Measurements from ENCODE around the gene MRGPRE.

MRGPRE gene

DNA sequence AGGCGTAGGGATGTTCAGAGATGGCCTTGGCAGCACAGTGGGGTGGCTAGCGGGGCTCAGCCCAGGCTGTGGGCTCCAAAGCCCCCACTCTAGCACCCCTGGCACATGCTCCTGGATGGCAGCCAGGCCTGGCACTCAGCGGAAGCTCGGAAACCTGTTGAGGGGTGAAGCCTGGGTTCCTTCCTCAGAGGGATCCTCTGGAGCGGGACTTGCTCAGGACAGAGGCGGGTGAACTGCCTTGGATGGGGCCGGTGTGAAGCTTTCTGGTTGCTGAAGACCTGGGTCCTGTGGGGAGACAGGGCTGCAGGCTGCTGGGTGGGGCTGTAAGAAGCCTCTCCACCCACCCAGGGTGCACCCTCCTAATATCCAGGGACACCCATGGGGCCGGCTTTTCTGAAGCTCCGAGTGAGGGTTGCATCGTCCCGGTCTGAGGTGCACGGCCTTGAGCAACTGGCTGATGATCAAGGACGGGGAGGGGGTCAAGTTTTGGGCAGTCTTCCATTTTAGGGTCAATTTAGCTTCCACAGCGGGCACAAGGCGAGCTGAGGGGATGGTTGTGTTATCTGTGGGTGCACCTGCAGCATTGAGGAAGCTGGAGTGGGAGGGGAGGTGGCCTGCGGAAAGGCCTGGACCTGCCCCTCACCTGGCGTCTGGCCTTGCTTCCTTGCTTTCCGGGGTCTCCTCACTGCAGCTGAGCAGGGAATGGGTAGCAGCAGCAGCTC lies 5.2 kb downstream of the MRGPRE start:
- DNase-seq (ENCODE audit: low read depth in 2 of 2): no peak

DNA sequence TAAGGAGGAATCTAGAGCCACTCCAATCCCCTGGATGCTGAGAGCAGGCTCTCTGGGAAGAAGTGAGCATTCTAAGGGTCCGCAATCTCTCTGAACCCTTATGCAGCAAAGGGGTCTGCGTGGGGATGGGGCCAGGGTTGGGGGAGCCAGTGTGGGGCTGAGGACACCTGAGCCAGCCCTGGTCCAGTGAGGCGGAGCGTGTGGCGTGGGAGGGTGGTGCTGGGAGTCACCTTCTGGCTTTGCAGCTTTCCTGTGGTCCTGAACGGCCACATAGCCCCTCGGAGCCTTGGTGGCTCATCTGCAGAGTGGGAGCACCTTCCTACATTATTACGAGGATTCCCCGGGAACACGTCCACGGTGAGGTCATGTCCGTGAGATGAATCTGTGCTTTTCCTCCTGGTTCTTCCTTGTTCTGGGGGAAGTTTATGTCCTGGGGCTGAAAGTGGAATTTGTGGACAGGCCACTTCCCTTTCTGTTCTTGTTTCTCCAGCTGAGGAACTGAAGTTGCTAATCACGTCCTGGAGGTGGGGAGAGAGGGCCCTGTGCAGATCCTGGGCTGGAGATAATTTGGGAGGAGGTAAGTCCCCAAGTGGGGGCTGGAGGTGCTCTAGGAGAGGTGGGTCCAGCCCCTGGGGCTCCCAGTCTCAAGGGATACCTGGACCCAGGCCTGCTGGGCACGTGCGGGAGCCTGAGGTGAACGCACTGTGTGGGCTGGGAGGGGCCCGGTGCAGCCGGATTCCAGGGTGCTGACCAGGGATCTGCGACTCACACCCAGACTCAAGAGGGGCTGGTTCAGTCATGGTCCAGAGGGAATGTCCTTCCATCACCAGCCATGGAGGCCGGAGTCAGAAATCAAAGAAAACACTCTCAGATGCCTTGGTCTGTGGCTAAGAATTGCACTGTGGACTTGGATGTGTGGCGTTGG lies 6.1 kb downstream of the MRGPRE start:
- DNase-seq (ENCODE audit: low read depth in 2 of 2): no peak

DNA sequence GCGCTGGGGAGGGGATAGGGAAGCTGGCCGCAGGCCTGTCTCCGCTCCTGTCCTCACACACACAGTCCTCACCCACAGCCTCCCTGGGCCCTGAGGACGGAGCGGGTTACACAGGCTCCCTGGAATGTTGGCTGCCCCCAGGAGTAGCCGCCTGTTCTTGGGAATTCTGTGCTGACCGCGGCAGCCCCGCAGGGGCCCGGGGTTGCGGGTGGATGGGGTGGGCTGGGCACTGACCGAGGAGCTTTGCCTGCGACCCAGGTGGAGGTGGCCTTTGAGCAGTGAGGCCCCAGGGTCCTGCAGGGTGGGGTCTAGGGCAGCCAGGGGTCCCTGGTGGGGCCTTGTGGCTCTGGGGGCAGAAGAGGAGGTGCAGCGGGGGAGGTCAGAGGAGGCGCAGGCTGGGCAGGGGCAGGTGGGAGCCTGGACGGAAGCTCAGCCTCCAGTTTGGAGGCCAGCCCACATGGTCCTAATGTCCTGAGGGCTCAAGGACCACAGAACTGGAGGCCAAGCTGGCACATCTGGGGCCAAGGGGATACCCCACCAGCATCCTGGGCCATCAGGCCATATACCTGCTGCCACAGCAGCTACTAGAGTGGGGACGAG lies 7.0 kb downstream of the MRGPRE start:
- DNase-seq (ENCODE audit: low read depth in 2 of 2): no peak

DNA sequence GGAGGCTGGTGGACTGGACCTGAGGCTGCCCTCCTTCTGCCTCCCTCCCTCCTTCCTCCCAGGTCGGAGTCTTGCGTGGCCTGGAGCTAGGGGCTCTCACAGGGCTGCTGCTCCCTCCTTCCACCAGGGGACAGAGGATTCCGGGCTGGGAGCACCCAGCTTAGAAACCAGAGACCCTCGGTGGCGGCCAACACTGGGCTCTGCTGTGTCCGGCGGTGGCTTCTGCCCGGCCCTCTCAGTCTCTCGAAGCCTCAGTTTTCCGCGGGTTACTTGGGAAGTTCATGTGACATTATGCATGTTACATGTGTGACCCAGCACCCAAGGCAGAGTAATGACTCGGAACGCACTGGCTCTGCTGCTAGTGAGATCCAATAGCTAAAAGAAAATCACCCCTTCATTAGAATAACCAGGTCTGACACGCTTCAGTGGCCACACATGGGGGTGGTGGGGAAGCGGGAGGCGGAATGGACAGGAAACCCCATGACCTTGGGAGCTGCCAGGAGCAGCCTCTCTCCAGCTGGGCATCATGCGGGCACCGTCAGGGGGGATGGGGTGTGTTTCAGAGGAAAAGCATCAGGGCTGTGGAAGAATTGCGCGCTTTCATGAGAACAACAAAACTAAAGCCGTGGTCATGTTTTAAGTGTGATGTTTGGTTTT lies 7.7 kb downstream of the MRGPRE start:
- DNase-seq (ENCODE audit: low read depth in 2 of 2): no peak

DNA sequence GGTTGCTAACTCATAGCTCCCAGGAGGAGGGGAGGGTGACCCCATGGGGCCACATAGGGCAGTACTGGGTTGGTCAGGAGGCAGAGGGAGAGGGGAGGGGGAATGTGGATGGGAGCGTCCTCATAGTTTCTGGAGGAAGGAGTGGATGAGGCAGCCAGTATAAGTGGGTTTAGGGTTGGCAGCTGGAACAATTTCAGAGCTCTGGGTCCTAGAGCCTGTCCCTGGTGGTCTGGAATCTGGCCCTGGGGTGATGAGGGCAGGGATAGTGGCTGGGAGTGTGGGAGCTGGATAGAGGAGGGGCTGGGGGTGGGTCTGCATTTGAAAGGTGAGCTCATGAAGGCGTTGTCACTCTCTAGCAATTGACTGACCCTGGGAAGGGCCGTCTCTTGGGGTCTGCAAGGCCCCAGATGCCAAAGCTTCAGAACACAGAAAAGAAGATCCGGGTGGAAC lies 8.3 kb downstream of the MRGPRE start:
- no peak for DNase-seq (ENCODE audit: low read depth in 2 of 2)

DNA sequence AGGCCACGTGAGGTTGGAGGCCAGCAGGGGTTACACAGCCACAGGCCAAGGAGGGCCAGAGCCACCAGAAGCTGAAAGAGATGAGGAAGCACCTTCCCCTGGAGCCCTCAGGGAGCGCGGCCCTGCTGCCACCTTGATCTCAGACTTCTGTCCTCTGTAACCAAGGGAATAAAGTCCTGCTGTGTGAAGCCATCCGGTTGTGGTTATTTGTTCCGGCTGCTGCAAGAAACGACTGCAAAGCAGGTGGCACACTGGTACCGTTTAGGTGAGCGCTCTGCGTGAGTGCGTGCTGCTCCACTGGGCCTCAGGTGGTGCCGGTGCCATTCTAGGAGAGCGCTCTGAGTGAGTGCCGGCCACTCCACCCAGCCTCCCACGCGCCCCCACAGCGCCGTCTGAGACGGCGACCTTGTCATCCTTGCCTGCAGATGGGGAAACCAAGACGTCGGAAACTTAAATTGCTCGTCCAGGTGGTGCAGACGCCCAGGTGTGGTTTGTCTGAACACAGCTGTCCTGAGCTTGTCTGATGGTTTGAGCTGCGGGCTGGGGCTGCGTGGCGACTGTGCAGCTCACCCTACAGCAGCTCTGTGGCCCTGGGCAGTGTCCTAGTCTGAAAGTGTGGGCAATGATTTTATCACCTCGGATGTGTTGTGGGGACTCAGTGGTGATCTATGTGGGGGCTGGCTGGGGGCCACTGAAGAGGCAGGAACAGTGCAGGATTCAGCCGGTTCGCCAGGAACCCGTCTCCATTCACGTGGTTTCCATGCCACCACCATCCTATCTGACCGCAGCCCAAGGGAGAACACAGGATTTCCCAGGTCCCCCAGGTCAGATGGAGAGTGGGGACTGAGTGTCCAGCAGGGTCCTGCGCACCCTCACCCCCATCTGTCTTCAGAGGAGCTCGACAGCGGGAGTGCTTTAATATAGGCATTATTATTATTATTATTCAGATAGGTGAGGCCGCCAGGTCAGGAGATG lies 9.0 kb downstream of the MRGPRE start:
- DNase-seq (ENCODE audit: low read depth in 2 of 2): no peak

DNA sequence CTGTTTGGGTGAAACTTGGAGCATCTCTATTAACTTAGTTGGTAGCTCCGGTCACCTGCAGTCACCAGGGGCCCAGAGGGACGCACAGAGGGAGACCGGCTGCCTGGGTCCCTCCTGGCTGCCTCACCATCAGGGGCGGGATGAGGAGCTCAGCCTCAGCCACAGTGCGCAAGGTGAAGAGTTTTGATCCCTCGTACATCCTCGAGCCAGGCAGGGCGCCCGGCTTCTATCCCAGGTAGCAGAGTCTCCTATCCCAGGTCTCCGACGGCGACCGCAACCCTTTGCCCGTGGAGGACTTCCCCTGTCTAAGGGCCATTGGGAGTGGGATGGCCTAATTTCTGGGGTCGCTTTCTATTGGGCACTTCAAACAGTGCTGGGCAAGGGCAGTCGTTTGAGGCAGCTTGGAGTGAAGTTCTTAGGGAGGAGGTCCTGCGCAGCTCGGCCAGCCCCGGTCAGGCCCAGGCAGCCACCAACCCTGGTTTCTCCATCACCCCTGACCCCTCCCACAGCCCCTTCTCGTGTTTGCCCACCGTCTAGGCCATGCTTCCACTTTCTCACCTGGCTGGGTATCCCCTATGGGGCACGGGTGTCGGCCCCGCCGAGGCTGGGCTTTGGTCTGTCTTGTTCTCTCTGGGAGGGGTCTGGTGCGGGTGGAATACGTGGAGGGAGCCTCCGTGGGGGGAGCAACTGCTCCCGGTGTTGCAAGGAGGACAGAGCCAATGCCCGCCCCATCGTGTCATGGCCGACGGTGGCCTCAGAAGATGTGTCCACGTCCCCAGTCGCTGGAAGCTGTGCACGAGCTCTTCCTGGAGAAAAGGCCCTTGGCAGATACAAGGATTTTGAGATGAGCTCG lies 10.0 kb downstream of the MRGPRE start:
- no peak for DNase-seq (ENCODE audit: low read depth in 2 of 2)

DNA sequence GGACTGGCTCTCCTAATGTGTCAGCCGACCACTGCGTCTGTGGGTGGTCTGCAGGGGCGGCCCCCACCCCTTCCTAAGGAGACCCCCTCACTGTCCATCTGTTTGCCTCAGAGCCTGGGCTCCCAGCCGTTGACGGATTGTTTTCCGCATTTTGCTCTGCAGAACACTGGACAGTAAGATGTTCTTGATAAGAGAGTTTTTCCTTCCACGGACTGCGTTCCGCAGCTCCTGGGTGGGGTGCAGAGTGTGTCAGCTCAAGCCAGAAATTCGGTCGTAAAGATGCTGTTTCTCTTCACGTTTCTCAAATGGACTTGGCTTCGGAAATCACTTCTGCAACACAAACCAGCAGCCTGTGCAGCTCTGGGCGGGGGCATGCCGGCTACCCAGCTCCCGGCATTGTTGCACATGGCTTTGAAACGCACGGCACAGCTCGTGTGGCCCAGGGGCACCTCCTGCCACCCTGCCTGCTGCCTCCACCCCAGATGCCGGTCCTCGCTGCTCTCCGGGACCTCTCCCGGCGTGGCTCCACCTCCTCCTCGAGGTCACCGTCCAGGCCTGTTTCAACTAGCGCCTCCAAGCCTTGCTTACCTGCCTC lies 10.7 kb downstream of the MRGPRE start:
- DNase-seq (ENCODE audit: low read depth in 2 of 2): no peak

DNA sequence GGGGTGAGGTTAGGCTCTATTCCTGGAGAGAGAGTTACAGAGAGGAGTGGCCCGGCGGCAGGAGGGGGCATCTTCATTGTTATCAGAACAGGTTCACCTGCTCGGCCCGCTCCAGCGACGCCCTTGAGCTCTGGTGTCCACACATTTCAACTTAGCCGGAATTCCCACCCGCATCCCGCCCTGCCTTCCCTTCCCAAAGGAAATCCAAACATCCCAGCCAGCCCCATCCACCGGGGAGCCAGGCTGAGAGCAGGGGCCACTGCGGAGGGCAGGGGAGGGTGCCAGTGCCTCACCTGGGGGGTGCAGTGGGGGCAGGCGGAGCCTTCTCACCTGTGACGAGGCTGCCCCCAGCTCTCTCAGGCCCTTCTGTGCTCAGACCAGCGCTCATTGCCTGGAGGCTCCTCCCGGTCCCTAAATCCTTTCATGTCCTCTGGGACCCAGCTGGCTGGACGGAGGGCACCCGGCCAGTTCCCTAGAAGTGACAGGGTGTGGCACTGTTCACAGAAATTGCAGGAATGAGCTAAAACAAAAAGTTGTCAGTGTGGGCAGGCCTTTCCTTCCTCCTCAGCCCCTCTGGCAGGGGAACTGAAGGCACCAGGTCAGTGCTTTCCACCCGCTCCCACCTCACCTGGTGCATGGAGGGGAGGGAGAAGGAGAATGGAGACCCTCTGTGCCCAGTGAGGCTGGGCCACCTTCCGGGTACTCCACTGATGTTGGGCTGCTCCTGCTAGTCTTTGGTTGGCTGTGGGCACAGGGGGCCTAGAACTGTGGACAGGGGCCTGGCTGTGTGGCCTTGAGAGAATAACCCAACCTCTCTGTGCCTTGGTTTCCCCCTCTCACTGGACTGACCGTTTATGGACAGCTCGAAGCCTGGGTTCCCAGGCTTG lies 11.5 kb downstream of the MRGPRE start:
- DNase-seq (ENCODE audit: low read depth in 2 of 2): no peak

DNA sequence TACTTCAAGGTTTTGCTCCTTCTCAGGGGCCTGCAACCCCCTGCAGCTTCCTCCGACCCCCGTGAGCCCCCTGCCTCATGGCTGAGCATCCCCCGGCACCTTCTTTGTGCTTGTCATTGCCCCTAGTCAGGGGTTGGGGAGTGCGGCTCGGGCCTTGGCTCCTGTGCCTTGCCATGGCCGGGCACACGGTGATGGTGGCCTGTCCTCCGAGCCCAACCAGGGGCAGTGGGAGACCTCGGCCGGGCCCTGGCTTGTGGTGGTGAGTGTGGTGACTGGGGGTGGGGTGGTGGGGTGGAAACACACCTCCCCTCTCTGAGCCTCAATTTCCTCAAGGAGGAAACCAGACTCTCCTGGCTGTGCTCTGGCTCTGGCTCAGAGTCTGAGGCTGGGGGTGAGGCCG lies 12.1 kb downstream of the MRGPRE start:
- DNase-seq (ENCODE audit: low read depth in 2 of 2): no peak

DNA sequence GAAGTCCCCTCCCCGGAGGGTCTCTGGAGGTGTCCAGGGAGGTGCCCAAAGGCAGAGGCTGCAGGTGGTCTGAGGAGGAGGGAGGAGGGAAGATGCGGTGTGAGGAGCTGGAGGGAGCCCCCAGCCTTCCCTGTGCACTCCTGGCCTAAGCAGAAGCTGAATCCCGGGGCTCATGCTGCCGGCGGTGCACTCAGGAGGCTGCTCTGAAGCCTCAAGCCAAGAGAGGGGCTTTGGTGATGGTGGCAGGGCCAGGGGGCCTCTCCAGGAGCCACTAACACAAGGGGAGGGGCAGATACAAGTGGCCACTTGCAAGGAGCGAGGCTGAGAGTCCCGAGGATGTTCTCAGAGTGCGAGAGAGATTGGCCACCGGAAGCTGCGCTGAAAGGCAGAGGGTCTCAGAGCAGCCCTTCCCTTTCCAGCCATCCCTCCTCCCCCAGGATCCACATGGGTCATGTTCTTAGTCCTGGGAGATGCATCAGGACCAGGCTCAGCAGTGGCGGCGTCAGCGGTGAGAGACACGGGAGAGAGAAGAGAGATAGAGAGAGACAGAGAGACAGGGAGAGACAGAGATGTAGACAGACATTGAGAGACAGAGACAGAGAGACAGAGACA lies 12.8 kb downstream of the MRGPRE start:
- DNase-seq (ENCODE audit: low read depth in 2 of 2): no peak

DNA sequence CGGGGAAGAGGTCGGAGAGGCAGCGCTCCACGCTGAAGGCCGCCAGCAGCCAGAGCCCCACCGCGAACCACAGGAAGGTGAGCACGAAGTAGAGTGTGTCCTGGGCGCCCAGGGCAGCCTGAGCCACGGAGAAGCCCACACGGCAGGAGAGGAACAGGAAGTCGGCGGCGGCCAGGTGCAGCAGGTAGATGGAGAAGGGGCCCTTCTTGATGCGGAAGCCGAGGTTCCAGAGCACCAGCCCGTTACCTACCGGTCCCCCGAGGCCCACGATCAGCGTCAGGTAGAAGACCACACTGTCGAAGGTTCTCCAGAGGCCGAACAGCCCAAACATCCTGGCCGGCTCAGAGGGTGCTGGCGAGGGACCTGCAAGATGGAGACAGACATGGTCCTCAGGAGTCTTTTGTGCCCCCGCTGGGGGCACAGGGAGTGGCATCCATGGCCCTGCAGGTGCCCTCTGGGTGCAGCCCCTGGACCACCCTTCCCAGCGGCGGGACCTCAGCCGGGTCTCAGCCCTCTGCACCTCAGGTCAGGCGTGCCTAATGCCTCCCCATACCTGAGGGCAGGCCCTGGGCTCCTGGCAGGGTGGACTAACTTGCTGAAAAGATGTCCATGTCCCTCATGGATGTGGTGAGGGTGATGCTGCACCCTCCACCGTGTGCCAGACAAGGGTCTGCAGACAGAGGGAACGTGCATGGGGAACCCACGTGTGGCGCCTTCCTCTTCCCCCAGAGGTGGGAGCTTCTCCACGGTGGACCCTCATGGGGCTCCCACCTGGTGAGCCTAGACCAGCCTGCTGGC lies 13.5 kb downstream of the MRGPRE start, which contains the start of gene MRGPRG:
Gene MRGPRG, minus strand, starts transcription at position 331 of the 798 bp plus-strand sequence. Its CDS starts 0 bp downstream, at position 331.
- no peak for DNase-seq (ENCODE audit: low read depth in 2 of 2)

DNA sequence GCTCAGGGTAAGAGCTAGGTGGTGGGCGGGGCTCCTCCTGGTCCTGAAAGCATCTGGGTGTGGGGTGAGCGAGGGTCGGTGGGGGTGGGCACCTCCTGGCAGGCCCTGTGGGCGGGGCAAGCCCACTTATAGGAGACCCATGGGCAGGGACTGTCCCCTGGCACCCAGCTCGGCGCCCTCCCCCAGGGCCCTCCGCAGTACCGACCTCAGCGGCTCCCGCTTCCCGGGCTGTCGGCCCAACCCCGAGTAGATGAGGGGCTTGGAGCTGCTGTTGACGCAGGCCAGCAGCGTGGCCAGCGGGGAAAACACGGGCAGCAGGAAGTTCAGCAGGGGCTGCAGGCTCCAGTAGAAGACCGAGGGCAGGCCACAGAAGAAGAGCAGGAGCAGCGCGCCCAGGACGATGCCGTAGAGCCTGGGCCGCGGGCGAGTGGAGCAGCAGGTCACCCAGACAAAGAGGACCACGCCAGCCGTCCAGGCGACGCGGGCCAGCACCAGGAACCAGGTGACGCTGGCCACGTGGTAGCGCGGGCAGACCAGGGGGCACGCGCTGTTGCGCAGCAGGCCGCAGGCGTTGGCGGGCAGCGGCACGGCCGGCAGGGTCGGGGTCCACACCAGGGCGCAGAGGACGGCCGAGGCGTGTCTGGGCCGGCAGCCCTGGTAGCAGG lies 14.3 kb downstream of the MRGPRE start:
- DNase-seq (ENCODE audit: low read depth in 2 of 2): no peak

DNA sequence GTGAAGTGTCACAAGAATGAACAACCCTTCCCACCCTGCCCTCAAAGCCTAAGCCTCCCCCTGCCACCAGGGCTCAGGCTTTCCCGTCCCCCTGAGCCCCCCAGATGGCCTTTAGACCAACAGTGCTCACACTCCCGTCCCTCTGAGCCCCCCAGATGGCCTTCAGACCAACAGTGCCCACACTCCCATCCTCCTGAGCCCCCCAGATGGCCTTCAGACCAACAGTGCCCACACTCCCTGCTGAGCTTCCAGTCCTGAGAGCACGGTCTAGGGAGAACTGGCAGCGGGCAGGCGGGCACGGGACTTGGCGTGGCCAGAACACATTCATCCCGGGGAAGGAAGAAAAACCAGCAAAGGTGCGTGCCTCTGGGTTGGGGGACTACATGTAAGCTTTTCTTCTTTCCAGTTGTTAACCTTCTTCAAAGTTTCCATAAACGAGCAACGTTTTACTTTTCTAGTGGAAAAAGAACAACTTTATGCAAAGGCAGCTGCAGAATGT lies 16.1 kb downstream of the MRGPRE start:
- no peak for DNase-seq (ENCODE audit: low read depth in 2 of 2)

DNA sequence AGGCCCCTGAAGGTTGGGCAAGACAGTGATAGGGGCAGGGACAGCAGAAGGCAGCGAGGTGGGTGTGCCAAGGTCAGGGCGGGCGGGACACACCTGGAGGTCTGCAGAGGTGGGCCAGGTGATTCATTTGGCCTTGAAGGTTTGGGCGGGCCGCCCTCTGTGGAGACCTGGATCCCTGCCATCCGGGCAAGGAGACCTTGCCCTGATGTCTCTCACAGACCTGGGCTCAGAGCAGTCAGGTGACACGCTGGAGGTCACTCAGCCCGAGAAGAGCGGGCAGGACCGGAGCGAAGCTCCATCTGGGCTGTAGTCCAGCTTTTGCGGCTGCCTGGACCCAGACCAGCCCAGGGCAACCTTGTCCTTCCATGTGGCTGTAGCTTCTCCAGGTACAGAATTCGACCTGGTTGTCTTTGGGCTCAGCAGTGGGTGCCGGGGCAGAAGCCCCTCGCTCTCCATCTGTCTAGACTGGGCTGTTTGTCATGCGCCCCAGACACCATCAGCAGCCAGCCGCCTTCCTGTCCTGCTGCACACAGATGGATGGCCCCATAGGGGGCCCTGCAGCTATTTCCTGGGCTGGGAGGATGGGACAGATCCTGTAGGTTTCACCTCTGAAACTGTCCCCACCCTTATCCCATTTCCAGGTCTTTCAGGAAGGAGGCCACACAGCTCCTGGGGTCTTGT lies 16.7 kb downstream of the MRGPRE start:
- DNase-seq (ENCODE audit: low read depth in 2 of 2): no peak

DNA sequence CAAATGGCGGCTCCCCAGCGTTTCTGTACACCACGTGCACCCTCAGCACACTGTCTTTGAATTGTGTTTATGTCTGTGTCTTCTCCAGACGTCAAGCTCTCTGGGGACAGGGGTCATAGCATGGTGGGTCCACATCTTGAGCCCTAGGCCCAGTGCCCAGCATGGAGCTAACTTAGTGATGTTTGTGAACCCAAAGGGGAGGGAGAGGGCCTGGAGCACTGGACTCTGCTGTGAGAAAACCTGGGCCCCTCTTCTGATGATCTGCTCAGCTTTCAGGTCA lies 17.9 kb downstream of the MRGPRE start:
- no peak for DNase-seq (ENCODE audit: low read depth in 2 of 2)
